NT2/D1 (cell line): ENCODE results near the gene ZCWPW1.
"Not testable (repeated sequence)": the region's sequence is repeated elsewhere in the genome, so short reads cannot be mapped to it uniquely, and the experiment has no call there.

ENCODE experiments used
- DNase-seq: peaks from one replicate; pipeline ENCODE4 v3.0.0-alpha.2; 2011; ENCODE audit warnings: low read depth, low spot score
- H3K27me3 ChIP-seq: 2 replicates; pipeline ENCODE4 v1.6.0; 2011; ENCODE audit warnings: mild to moderate bottlenecking; ENCODE audit not compliant: insufficient read length, insufficient read depth
- H3K36me3 ChIP-seq: 2 replicates; pipeline ENCODE4 v1.6.1; 2011; ENCODE audit warnings: mild to moderate bottlenecking, low read length, mixed read lengths; ENCODE audit not compliant: insufficient read depth, insufficient read length
- H3K4me1 ChIP-seq: 2 replicates; pipeline ENCODE4 v1.5.1; 2011; ENCODE audit not compliant: insufficient read depth, insufficient read length
- H3K4me3 ChIP-seq: 2 replicates; pipeline ENCODE4 v1.5.1; 2011; ENCODE audit warnings: low read depth; ENCODE audit not compliant: insufficient read length
- H3K9ac ChIP-seq: 2 replicates; pipeline ENCODE4 v1.6.0; 2011; ENCODE audit warnings: low read depth; ENCODE audit not compliant: insufficient read length
- H3K9me3 ChIP-seq: 2 replicates; pipeline ENCODE4 v1.5.1; 2011; ENCODE audit warnings: mild to moderate bottlenecking, low read length; ENCODE audit not compliant: insufficient read depth
- SUZ12 ChIP-seq: IDR thresholded peaks from 2 replicates; pipeline ENCODE4 v1.6.1; 2011; ENCODE audit not compliant: insufficient read length, insufficient read depth; ENCODE audit errors: extremely low read depth
- YY1 ChIP-seq: IDR thresholded peaks from 2 replicates; pipeline ENCODE4 v1.6.1; 2011; ENCODE audit not compliant: insufficient read length, insufficient read depth
- ZNF274 ChIP-seq: IDR thresholded peaks from 2 replicates; pipeline ENCODE4 v1.6.1; 2011; ENCODE audit warnings: mild to moderate bottlenecking, low read depth, low read length

Gene ZCWPW1

GRCh38 chr7:100378114-100378755, 50.3 kb downstream of the ZCWPW1 start:
- no peaks in the 10 kb centered on the region for H3K27me3 ChIP-seq
- no peak for DNase-seq
- H3K36me3 ChIP-seq, result no peaks in the 10 kb centered on the region
- no peaks in the 10 kb centered on the region for H3K9me3 ChIP-seq
- no peak for TF ChIP-seq SUZ12
- no peak for TF ChIP-seq YY1
- TF ChIP-seq ZNF274, result no peak
- peaks cover 8% of the 10 kb centered on the region for H3K4me1 ChIP-seq
- no peak overlapping the region for H3K4me3 ChIP-seq
- no peak overlapping the region for H3K9ac ChIP-seq

- Histone ChIP-seq H3K27me3 (no peaks in the 10 kb centered on the region), H3K4me3 (no peak overlapping the region), H3K9ac (no peak overlapping the region), H3K9me3 (no peaks in the 10 kb centered on the region), H3K36me3 (no peaks in the 10 kb centered on the region), H3K4me1 (peaks cover 16% of the 10 kb centered on the region)
- no peak for DNase-seq
- TF ChIP-seq YY1 (no peak), SUZ12 (no peak), ZNF274 (no peak)
These were observed 52.4 kb downstream of the ZCWPW1 start for GRCh38 chr7:100376066-100376465.

GRCh38 chr7:100374601-100375000, 53.9 kb downstream of the ZCWPW1 start:
- H3K9ac ChIP-seq, result no peak overlapping the region
- no peak overlapping the region for H3K4me3 ChIP-seq
- no peaks in the 10 kb centered on the region for H3K9me3 ChIP-seq
- TF ChIP-seq SUZ12, result no peak
- TF ChIP-seq YY1, result no peak
- no peak for TF ChIP-seq ZNF274
- peaks cover 20% of the 10 kb centered on the region for H3K4me1 ChIP-seq
- no peaks in the 10 kb centered on the region for H3K27me3 ChIP-seq
- DNase-seq, result no peak
- no peaks in the 10 kb centered on the region for H3K36me3 ChIP-seq

GRCh38 chr7:100373870-100374598, 54.5 kb downstream of the ZCWPW1 start:
- H3K4me1 ChIP-seq, result peaks cover 23% of the 10 kb centered on the region
- H3K4me3 ChIP-seq, H3K9me3 ChIP-seq, H3K36me3 ChIP-seq, H3K27me3 ChIP-seq, DNase-seq, H3K9ac ChIP-seq: not testable (repeated sequence)

GRCh38 chr7:100373261-100373831, 55.2 kb downstream of the ZCWPW1 start, which contains the start of gene PILRA:
TSS of gene PILRA (plus strand) at chr7:100373487. CDS start at chr7:100373657, 170 bp downstream.
- no peak for DNase-seq
- H3K4me1 ChIP-seq, result peaks cover 24% of the 10 kb centered on the region
- no peak within 1 kb of the TSS for H3K9ac ChIP-seq
- H3K9me3 ChIP-seq, result no peaks in the 10 kb centered on the region
- no peak for TF ChIP-seq YY1
- TF ChIP-seq SUZ12, result no peak
- no peak for TF ChIP-seq ZNF274
- no peaks in the 10 kb centered on the region for H3K27me3 ChIP-seq
- peaks cover 6% of the 10 kb centered on the region for H3K36me3 ChIP-seq
- no peak within 1 kb of the TSS for H3K4me3 ChIP-seq

- peaks cover 9% of the 10 kb centered on the region for H3K36me3 ChIP-seq
- TF ChIP-seq SUZ12, result no peak
- no peak for TF ChIP-seq ZNF274
- no peak for TF ChIP-seq YY1
- no peak for DNase-seq
- H3K27me3 ChIP-seq, result no peaks in the 10 kb centered on the region
- H3K9me3 ChIP-seq, result no peaks in the 10 kb centered on the region
- no peak overlapping the region for H3K4me3 ChIP-seq
- peaks cover 24% of the 10 kb centered on the region for H3K4me1 ChIP-seq
- H3K9ac ChIP-seq, result no peak overlapping the region
These were observed 55.8 kb downstream of the ZCWPW1 start for GRCh38 chr7:100372694-100373093.

GRCh38 chr7:100372256-100372655, 56.2 kb downstream of the ZCWPW1 start:
- H3K27me3 ChIP-seq, result no peaks in the 10 kb centered on the region
- DNase-seq, result no peak
- H3K9me3 ChIP-seq, result no peaks in the 10 kb centered on the region
- no peak for TF ChIP-seq SUZ12
- no peak for TF ChIP-seq ZNF274
- no peak for TF ChIP-seq YY1
- peaks cover 12% of the 10 kb centered on the region for H3K36me3 ChIP-seq
- H3K4me3 ChIP-seq, result no peak overlapping the region
- H3K9ac ChIP-seq, result no peak overlapping the region
- peaks cover 24% of the 10 kb centered on the region for H3K4me1 ChIP-seq
